Astrocyte of the spinal cord (primary cell): Measurements from ENCODE around the gene RPIA.

Source experiments
- DNase-seq: peaks from one replicate; pipeline ENCODE4 v3.0.0; 2011; ENCODE audit warnings: low read depth, low spot score
- H3K4me3 ChIP-seq: 2 replicates; pipeline ENCODE4 v1.5.1; 2011; ENCODE audit warnings: low read depth, mild to moderate bottlenecking, low read length, moderate library complexity
- in situ Hi-C: cut with HindIII; loops from 2 replicates; pipeline ENCODE4 v1.10.0; 2017; ENCODE audit warnings: low sequenced_read_pairs
- TF ChIP-seq, protein P1 (sequence below): IDR thresholded peaks from 2 replicates; pipeline ENCODE4 v1.5.1; 2012; ENCODE audit warnings: low read depth, mild to moderate bottlenecking, low read length, inconsistent platforms

The RPIA gene

DNA sequence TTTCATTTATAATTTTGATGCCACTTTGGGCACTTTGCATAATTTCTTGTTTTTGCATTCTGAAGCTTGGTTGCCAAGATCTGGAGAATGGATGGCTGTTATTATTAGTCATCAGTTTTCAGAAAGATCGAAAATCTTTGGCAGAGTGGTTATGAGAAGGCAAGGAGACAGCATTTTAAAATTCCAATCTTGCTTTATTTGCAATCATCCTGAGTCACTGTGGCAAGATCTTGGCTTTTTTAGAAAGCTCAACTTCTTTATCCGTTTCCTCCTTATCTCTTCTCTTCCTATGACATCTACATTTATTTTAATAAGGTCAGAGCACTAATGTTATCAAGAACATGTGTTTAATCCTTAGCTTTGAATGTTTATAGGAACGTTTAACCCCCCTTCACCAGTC, 33.1 kb upstream of the RPIA start:
- no peak overlapping the region for H3K4me3 ChIP-seq
- in situ Hi-C loops = no loop called here
- no peak for DNase-seq
- TF ChIP-seq, protein P1, sequence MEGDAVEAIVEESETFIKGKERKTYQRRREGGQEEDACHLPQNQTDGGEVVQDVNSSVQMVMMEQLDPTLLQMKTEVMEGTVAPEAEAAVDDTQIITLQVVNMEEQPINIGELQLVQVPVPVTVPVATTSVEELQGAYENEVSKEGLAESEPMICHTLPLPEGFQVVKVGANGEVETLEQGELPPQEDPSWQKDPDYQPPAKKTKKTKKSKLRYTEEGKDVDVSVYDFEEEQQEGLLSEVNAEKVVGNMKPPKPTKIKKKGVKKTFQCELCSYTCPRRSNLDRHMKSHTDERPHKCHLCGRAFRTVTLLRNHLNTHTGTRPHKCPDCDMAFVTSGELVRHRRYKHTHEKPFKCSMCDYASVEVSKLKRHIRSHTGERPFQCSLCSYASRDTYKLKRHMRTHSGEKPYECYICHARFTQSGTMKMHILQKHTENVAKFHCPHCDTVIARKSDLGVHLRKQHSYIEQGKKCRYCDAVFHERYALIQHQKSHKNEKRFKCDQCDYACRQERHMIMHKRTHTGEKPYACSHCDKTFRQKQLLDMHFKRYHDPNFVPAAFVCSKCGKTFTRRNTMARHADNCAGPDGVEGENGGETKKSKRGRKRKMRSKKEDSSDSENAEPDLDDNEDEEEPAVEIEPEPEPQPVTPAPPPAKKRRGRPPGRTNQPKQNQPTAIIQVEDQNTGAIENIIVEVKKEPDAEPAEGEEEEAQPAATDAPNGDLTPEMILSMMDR = no peak

DNA sequence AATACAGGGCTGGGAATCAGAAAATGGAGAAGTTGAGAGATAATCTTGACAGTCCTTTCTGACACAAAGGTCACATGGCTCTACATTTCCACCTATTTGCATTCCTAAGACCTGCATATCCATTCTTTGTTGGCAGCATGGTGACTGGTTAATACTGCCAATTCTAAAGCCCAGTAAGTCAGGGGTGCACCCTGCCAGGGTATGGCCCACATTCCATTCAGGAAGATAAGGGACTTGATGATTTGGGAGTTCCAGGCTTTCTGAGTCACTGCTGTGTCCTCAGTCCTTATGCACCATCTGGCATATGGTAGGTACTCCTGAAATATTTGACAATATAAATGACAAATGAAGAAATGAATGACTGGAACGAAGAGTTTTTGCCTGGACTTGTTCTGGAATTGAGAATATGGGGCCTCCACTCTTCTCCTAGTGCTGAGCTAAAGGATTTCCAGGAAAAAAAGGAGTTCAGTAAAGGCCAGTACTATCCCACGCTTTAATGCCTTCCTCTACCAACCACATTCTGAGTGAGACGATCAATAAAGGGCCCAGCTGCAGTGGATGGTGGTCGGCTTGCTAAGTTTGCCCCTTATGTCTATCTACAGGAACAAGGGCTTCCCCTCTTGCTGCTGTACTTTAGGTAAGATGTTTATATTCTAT, 32.5 kb upstream of the RPIA start:
- DNase-seq = no peak

GRCh38 chr2:88659538-88659915, 31.9 kb upstream of the RPIA start:
- TF ChIP-seq, protein P1 = no peak
- DNase-seq = peak; percentile 8
- H3K4me3 ChIP-seq = no peak overlapping the region
- in situ Hi-C loops = no loop called here

More for the DNA sequence above, 32.5 kb upstream of the RPIA start:
- in situ Hi-C loops = no loop called here
- TF ChIP-seq, protein P1 = no peak
- no peak overlapping the region for H3K4me3 ChIP-seq

- no peak overlapping the region for H3K4me3 ChIP-seq
- no peak for DNase-seq
- TF ChIP-seq, protein P1 = no peak
- in situ Hi-C loops = no loop called here
Measured at GRCh38 chr2:88660622-88661021, 30.9 kb upstream of the RPIA start.

DNA sequence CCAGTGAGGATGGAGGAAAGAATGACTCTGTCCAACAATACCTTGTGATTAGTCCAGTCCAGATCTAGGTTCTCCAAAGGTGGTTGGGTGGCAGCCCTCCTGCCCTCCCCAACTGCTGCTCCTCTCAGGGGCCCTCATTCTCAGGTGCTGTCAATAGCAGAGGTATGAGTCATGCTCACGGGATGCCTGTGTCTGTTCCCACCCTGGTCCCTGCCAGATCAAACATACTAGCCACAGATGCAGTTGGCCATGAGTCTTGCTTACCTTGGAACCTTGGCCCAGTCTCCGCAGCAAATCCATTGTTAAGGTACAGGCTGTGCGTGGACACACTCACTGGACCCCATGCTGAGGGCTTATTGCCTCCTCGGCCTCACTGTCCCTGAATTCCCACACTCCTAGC, 24.9 kb upstream of the RPIA start:
- in situ Hi-C loops = no loop called here
- no peak overlapping the region for H3K4me3 ChIP-seq
- DNase-seq = no peak
- TF ChIP-seq, protein P1 = no peak

GRCh38 chr2:88667219-88667618, 24.3 kb upstream of the RPIA start:
- no peak overlapping the region for H3K4me3 ChIP-seq
- no peak for DNase-seq
- TF ChIP-seq, protein P1 = no peak
- in situ Hi-C loops = no loop called here
